ENCODE data around the gene PSMF1. TPM values are rescaled to one million over a fixed set of nuclear protein-coding genes. Genes with fewer than 3 reads are reported as not detected.

PSMF1 gene
- total RNA-seq, 1 donor from 2014 or later, result 133 TPM

DNA sequence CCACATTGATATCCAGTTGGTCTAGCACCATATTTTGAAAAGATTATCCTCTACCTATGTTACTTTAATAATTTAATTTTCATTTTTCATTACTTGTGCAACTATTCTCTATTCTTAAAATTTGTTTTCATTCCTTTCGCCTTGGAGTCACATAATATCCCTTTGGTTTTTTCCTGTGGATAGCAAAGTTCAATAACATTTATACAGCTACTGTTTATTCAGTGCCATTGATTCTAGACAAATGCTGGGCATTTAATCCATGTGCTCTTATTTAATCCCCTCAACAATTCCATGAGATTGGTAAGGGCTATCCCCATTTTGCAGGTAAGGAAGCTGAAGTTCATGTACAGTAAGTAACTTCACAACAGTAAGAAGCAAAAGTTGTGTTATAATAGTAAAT, 32.6 kb downstream of the PSMF1 start:
- H3K36me3 ChIP-seq (ENCODE audit: insufficient read depth, low read length), result peaks cover 9% of the 10 kb centered on the region
- H2AFZ ChIP-seq (ENCODE audit: low read depth, low read length), result no peak overlapping the region
- Mint-ChIP-seq H3K27ac (ENCODE audit: unreplicated experiment) (no peak overlapping the region), H3K4me3 (ENCODE audit: unreplicated experiment) (no peak overlapping the region), H3K36me3 (ENCODE audit: low read depth, unreplicated experiment) (peaks cover 18% of the 10 kb centered on the region), H3K9me3 (ENCODE audit: unreplicated experiment) (no peaks in the 10 kb centered on the region), H3K27me3 (ENCODE audit: low read depth, unreplicated experiment) (no peaks in the 10 kb centered on the region), H3K4me1 (ENCODE audit: low read depth, unreplicated experiment) (no peaks in the 10 kb centered on the region)
- H3K27me3 ChIP-seq (ENCODE audit: insufficient read depth, low read length), result no peaks in the 10 kb centered on the region
- TF ChIP-seq EZH2 (IDR thresholded peaks at IDR 0.05; ENCODE audit: insufficient read depth, low read length), result no peak
- TF ChIP-seq, protein P1, sequence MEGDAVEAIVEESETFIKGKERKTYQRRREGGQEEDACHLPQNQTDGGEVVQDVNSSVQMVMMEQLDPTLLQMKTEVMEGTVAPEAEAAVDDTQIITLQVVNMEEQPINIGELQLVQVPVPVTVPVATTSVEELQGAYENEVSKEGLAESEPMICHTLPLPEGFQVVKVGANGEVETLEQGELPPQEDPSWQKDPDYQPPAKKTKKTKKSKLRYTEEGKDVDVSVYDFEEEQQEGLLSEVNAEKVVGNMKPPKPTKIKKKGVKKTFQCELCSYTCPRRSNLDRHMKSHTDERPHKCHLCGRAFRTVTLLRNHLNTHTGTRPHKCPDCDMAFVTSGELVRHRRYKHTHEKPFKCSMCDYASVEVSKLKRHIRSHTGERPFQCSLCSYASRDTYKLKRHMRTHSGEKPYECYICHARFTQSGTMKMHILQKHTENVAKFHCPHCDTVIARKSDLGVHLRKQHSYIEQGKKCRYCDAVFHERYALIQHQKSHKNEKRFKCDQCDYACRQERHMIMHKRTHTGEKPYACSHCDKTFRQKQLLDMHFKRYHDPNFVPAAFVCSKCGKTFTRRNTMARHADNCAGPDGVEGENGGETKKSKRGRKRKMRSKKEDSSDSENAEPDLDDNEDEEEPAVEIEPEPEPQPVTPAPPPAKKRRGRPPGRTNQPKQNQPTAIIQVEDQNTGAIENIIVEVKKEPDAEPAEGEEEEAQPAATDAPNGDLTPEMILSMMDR (IDR thresholded peaks at IDR 0.05; ENCODE audit: insufficient read depth, low read depth, low read length), result no peak
- no peak overlapping the region for H3K4me3 ChIP-seq (ENCODE audit: insufficient read depth, low read depth, low read length)
- no peaks in the 10 kb centered on the region for H3K4me1 ChIP-seq (ENCODE audit: insufficient read depth, low read length)
- H3K9me3 ChIP-seq (ENCODE audit: insufficient read depth, low read depth, low read length), result no peaks in the 10 kb centered on the region
- peaks cover 6% of the 10 kb centered on the region for H3K79me2 ChIP-seq (ENCODE audit: insufficient read depth, low read length)
- peaks cover 39% of the 10 kb centered on the region for H4K20me1 ChIP-seq (ENCODE audit: insufficient read depth, low read length)
- FAIRE-seq, result no peak
- no peak for DNase-seq (ENCODE audit: low read depth)
- no peak overlapping the region for H3K9ac ChIP-seq (ENCODE audit: low read length)
- no peak overlapping the region for H3K27ac ChIP-seq (ENCODE audit: low read depth, low read length)
- no peak overlapping the region for H3K4me2 ChIP-seq (ENCODE audit: low read length)

DNA sequence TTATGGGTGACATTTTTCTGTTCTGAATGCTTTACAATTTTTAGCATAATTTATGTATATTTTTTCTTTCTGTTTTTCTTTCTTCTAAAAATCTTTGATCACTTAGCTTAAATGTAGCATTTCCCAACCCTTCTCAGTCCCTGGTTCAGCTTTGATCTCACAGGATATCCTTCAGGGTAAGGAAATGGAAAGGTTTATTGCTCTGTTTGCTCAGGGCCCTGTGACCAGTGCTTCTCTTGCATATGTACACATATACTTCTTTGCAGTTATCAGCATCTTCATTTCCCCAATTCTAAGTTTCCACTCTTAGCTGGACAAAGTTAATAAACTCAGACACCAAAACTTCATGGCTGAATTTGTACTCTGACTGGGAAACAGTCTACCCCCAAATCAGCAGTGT, 35.8 kb downstream of the PSMF1 start:
- Mint-ChIP-seq H3K27me3 (ENCODE audit: low read depth, unreplicated experiment) (no peaks in the 10 kb centered on the region), H3K36me3 (ENCODE audit: low read depth, unreplicated experiment) (peaks cover 18% of the 10 kb centered on the region), H3K9me3 (ENCODE audit: unreplicated experiment) (no peaks in the 10 kb centered on the region), H3K4me3 (ENCODE audit: unreplicated experiment) (no peak overlapping the region), H3K27ac (ENCODE audit: unreplicated experiment) (no peak overlapping the region), H3K4me1 (ENCODE audit: low read depth, unreplicated experiment) (no peaks in the 10 kb centered on the region)
- H4K20me1 ChIP-seq (ENCODE audit: insufficient read depth, low read length), result peaks cover 22% of the 10 kb centered on the region
- TF ChIP-seq, protein P1 (IDR thresholded peaks at IDR 0.05; ENCODE audit: insufficient read depth, low read depth, low read length), result no peak
- TF ChIP-seq EZH2 (IDR thresholded peaks at IDR 0.05; ENCODE audit: insufficient read depth, low read length), result no peak
- H3K27me3 ChIP-seq (ENCODE audit: insufficient read depth, low read length), result no peaks in the 10 kb centered on the region
- H3K9me3 ChIP-seq (ENCODE audit: insufficient read depth, low read depth, low read length), result no peaks in the 10 kb centered on the region
- no peak overlapping the region for H3K4me2 ChIP-seq (ENCODE audit: low read length)
- no peak overlapping the region for H2AFZ ChIP-seq (ENCODE audit: low read depth, low read length)
- no peaks in the 10 kb centered on the region for H3K4me1 ChIP-seq (ENCODE audit: insufficient read depth, low read length)
- FAIRE-seq (no peak), DNase-seq (ENCODE audit: low read depth) (no peak)
- no peak overlapping the region for H3K4me3 ChIP-seq (ENCODE audit: insufficient read depth, low read depth, low read length)
- no peak overlapping the region for H3K9ac ChIP-seq (ENCODE audit: low read length)
- no peak overlapping the region for H3K27ac ChIP-seq (ENCODE audit: low read depth, low read length)
- peaks cover 6% of the 10 kb centered on the region for H3K79me2 ChIP-seq (ENCODE audit: insufficient read depth, low read length)
- no peaks in the 10 kb centered on the region for H3K36me3 ChIP-seq (ENCODE audit: insufficient read depth, low read length)

DNA sequence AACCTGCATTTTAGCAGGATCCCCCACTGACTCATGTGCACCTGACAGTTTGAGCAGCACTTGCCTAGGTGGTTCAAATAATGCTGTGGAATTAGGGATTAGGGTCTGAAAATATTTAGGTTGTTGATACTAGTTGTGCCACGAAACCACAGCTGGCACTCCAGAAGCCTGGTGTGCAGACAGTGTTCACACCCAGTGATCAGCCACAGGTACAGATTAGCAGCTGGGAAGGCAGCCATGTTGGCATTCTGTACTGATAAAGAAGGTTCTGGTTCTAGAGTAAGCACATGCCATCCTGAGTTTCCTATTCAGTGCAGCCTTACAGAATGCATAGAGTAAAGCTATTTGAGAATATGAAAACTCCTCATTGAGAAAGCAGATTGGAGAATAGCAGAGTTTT, 36.3 kb downstream of the PSMF1 start:
- Mint-ChIP-seq H3K27ac (ENCODE audit: unreplicated experiment) (no peak overlapping the region), H3K4me3 (ENCODE audit: unreplicated experiment) (no peak overlapping the region), H3K9me3 (ENCODE audit: unreplicated experiment) (no peaks in the 10 kb centered on the region), H3K36me3 (ENCODE audit: low read depth, unreplicated experiment) (peaks cover 17% of the 10 kb centered on the region), H3K4me1 (ENCODE audit: low read depth, unreplicated experiment) (no peaks in the 10 kb centered on the region), H3K27me3 (ENCODE audit: low read depth, unreplicated experiment) (no peaks in the 10 kb centered on the region)
- H3K79me2 ChIP-seq (ENCODE audit: insufficient read depth, low read length), result peaks cover 6% of the 10 kb centered on the region
- no peak overlapping the region for H2AFZ ChIP-seq (ENCODE audit: low read depth, low read length)
- FAIRE-seq, result no peak
- H3K4me3 ChIP-seq (ENCODE audit: insufficient read depth, low read depth, low read length), result no peak overlapping the region
- no peaks in the 10 kb centered on the region for H3K9me3 ChIP-seq (ENCODE audit: insufficient read depth, low read depth, low read length)
- no peaks in the 10 kb centered on the region for H3K4me1 ChIP-seq (ENCODE audit: insufficient read depth, low read length)
- H3K9ac ChIP-seq (ENCODE audit: low read length), result no peak overlapping the region
- H3K4me2 ChIP-seq (ENCODE audit: low read length), result no peak overlapping the region
- TF ChIP-seq EZH2 (IDR thresholded peaks at IDR 0.05; ENCODE audit: insufficient read depth, low read length), result no peak
- TF ChIP-seq, protein P1 (IDR thresholded peaks at IDR 0.05; ENCODE audit: insufficient read depth, low read depth, low read length), result no peak
- DNase-seq (ENCODE audit: low read depth), result no peak
- no peaks in the 10 kb centered on the region for H3K36me3 ChIP-seq (ENCODE audit: insufficient read depth, low read length)
- no peak overlapping the region for H3K27ac ChIP-seq (ENCODE audit: low read depth, low read length)
- H3K27me3 ChIP-seq (ENCODE audit: insufficient read depth, low read length), result no peaks in the 10 kb centered on the region
- peaks cover 22% of the 10 kb centered on the region for H4K20me1 ChIP-seq (ENCODE audit: insufficient read depth, low read length)
